ENCODE results near the gene DYNC1I1. TPM values are rescaled to one million over a fixed set of nuclear protein-coding genes. Genes with fewer than 3 reads are reported as not detected.

DYNC1I1 gene
- total and polyA plus RNA-seq, 2 of the 13 experiments (the other 11 are each of a cell fraction or from before 2014, with no cell fraction given), result not detected

DNA sequence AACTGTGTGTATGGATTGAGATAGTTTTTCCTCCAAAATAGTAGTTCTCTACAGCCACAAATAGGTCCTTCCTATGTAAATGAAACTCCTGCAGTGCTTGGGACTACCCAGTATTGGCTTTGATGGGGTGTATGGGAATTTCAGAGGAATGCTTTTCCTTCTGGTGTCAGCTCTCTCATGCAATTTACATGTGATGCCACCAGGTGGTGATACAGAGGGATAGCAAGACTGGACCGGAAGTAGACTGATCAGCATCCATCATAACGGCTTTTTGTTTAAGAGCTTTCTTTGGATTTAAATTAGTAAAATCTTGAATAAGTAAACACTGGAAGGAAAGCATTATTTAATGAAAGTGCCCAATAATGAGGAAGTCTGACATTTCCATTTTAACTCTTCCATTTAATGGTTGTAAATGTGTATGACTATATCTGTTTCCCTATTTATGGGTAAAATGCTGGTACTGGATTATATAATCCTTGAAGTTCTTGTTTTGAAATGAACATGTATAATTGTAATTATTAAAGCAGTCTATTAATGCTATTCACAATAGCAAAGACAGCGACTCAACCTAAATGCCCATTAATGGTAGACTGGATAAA lies 22.7 kb downstream of the DYNC1I1 start:
- intact Hi-C loops (cut with micrococcal nuclease; ENCODE audit: unreplicated experiment) (loop anchor here (1.0 kb wide), 2 partner anchors 72 to 76 kb away; no protein-coding TSS in a partner anchor), in situ Hi-C loops (cut with HindIII; ENCODE audit: extremely low pct_ligation_motif_present, low pct_unique_long_range_greater_than_20kb) (no loop called here)
- ChIA-PET POLR2A (no interaction called here), CTCF (ENCODE audit: low intra/inter-chr PET ratio, low total read pairs) (no interaction called here)
- H2AFZ ChIP-seq (ENCODE audit: low read length), result no peak overlapping the region
- DNase-seq (ENCODE audit: low spot score) (peak; percentile 24), FAIRE-seq (no peak), ATAC-seq (peak; percentile 62; the same call in 2 of the 3 replicates)
- no peak overlapping the region for H3K4me3 ChIP-seq (replicated peaks in 1 of 3; ENCODE audit: insufficient read depth in 1 of 3, low read depth in 2 of 3, low read length in 3 of 3)
- WGBS (ENCODE audit: low lambda C conversion rate), result 10% methylated on average over 3 of the region's 3 CpGs
- H4K20me1 ChIP-seq (ENCODE audit: insufficient read depth, low read length), result no peaks in the 10 kb centered on the region
- H3K9ac ChIP-seq (ENCODE audit: insufficient read depth, low read depth, low read length), result no peak overlapping the region
- no peaks in the 10 kb centered on the region for H3K36me3 ChIP-seq (replicated peaks in 1 of 2; ENCODE audit: control insufficient read depth in 1 of 2, insufficient read depth in 2 of 2, low read length in 2 of 2)
- H3K27ac ChIP-seq (ENCODE audit: extremely low read length, insufficient read depth, low read length), result no peak overlapping the region
- H3K9me3 ChIP-seq (ENCODE audit: low read length), result no peaks in the 10 kb centered on the region
- H3K4me1 ChIP-seq (ENCODE audit: insufficient read depth, low read length), result no peaks in the 10 kb centered on the region
- TF ChIP-seq RARA (CRISPR knock-in tag; IDR thresholded peaks at IDR 0.05) (no peak), STAG1 (CRISPR knock-in tag; IDR thresholded peaks at IDR 0.05) (peak; percentile 30; the same call in 1 of the 2 replicates), ETV5 (CRISPR knock-in tag; IDR thresholded peaks at IDR 0.05; ENCODE audit: borderline replicate concordance) (peak; percentile 65), GABPA (IDR thresholded peaks at IDR 0.05; ENCODE audit: low read depth, low read length) (no peak), GABPA (CRISPR knock-in tag; IDR thresholded peaks at IDR 0.05; ENCODE audit: low read depth) (peak; percentile 69), GABPB1 (CRISPR knock-in tag; IDR thresholded peaks at IDR 0.05) (peak; percentile 36; the same call in 1 of the 2 replicates), ZBTB38 (CRISPR knock-in tag; IDR thresholded peaks at IDR 0.05) (no peak)
- TF ChIP-seq, protein P1, sequence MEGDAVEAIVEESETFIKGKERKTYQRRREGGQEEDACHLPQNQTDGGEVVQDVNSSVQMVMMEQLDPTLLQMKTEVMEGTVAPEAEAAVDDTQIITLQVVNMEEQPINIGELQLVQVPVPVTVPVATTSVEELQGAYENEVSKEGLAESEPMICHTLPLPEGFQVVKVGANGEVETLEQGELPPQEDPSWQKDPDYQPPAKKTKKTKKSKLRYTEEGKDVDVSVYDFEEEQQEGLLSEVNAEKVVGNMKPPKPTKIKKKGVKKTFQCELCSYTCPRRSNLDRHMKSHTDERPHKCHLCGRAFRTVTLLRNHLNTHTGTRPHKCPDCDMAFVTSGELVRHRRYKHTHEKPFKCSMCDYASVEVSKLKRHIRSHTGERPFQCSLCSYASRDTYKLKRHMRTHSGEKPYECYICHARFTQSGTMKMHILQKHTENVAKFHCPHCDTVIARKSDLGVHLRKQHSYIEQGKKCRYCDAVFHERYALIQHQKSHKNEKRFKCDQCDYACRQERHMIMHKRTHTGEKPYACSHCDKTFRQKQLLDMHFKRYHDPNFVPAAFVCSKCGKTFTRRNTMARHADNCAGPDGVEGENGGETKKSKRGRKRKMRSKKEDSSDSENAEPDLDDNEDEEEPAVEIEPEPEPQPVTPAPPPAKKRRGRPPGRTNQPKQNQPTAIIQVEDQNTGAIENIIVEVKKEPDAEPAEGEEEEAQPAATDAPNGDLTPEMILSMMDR (CRISPR knock-in tag; IDR thresholded peaks at IDR 0.05), result peak; percentile 50
- TF ChIP-seq, protein P2, sequence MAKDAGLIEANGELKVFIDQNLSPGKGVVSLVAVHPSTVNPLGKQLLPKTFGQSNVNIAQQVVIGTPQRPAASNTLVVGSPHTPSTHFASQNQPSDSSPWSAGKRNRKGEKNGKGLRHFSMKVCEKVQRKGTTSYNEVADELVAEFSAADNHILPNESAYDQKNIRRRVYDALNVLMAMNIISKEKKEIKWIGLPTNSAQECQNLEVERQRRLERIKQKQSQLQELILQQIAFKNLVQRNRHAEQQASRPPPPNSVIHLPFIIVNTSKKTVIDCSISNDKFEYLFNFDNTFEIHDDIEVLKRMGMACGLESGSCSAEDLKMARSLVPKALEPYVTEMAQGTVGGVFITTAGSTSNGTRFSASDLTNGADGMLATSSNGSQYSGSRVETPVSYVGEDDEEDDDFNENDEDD (CRISPR knock-in tag; IDR thresholded peaks at IDR 0.05; ENCODE audit: borderline replicate concordance), result no peak
- no TSS peak for BruUV-seq (replicated peaks)
- H3K79me2 ChIP-seq (ENCODE audit: insufficient read depth, low read length), result no peaks in the 10 kb centered on the region
- H3K4me2 ChIP-seq (ENCODE audit: low read depth, low read length), result no peak overlapping the region
- no peaks in the 10 kb centered on the region for H3K27me3 ChIP-seq (ENCODE audit: control insufficient read depth in 1 of 2, insufficient read depth in 2 of 2, low read length in 2 of 2)

Measured in HepG2 (cell line).